IPS-18a (cell line): Measurements from ENCODE around the gene SLC27A3.
"Not testable (repeated sequence)": the region's sequence is repeated elsewhere in the genome, so short reads cannot be mapped to it uniquely, and the experiment has no call there.

Source experiments
- H3K27ac ChIP-seq: one replicate; pipeline ENCODE4 v1.5.1; 2013; ENCODE audit warnings: low read length
- H3K27me3 ChIP-seq: one replicate; pipeline ENCODE4 v1.6.1; 2013; ENCODE audit warnings: mild to moderate bottlenecking, low read length; ENCODE audit not compliant: control insufficient read depth, insufficient read depth
- H3K36me3 ChIP-seq: one replicate; pipeline ENCODE4 v1.6.1; 2013; ENCODE audit warnings: low read depth, low read length; ENCODE audit not compliant: control insufficient read depth
- H3K4me1 ChIP-seq: one replicate; pipeline ENCODE4 v1.6.1; 2013; ENCODE audit warnings: low read depth, low read length; ENCODE audit not compliant: control insufficient read depth
- H3K4me3 ChIP-seq: one replicate; pipeline ENCODE4 v1.5.1; 2013; ENCODE audit warnings: low read length
- H3K9ac ChIP-seq: one replicate; pipeline ENCODE4 v1.6.1; 2013; ENCODE audit warnings: mild to moderate bottlenecking, low read length, moderate library complexity
- H3K9me3 ChIP-seq: one replicate; pipeline ENCODE4 v1.6.1; 2013; ENCODE audit warnings: low read depth, low read length; ENCODE audit not compliant: control insufficient read depth

The SLC27A3 gene

DNA sequence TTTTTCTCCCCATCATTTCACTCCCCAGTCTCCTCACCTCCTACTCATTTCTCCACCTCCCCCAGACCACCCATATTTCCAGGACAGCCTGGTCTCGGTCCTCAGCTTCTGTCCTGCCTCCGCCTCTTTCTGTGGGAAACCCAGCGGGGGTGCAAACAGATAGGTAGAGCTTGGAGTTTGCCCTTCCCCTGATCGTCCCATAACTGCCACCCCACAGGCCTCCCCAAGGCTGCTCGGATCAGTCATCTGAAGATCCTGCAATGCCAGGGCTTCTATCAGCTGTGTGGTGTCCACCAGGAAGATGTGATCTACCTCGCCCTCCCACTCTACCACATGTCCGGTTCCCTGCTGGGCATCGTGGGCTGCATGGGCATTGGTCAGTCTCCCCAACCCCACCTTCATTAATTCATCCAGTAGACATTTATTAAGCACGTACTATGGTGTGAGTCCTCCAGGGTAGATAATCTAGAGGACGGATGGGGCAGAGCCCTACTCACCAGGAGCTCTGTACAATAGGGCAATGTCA, 1.7 kb downstream of the SLC27A3 start:
- peaks cover 17% of the 10 kb centered on the region for H3K36me3 ChIP-seq
- H3K9me3 ChIP-seq = no peaks in the 10 kb centered on the region
- no peaks in the 10 kb centered on the region for H3K27me3 ChIP-seq
- H3K4me1 ChIP-seq = peaks cover 7% of the 10 kb centered on the region
- no peak overlapping the region for H3K27ac ChIP-seq
- no peak overlapping the region for H3K4me3 ChIP-seq
- no peak overlapping the region for H3K9ac ChIP-seq

- no peak overlapping the region for H3K9ac ChIP-seq
- peaks cover 12% of the 10 kb centered on the region for H3K36me3 ChIP-seq
- no peak overlapping the region for H3K27ac ChIP-seq
- no peak overlapping the region for H3K4me3 ChIP-seq
- H3K27me3 ChIP-seq = no peaks in the 10 kb centered on the region
- peaks cover 7% of the 10 kb centered on the region for H3K4me1 ChIP-seq
- no peaks in the 10 kb centered on the region for H3K9me3 ChIP-seq
Observed at GRCh38 chr1:153777648-153778047, 2.4 kb downstream of the SLC27A3 start.

DNA sequence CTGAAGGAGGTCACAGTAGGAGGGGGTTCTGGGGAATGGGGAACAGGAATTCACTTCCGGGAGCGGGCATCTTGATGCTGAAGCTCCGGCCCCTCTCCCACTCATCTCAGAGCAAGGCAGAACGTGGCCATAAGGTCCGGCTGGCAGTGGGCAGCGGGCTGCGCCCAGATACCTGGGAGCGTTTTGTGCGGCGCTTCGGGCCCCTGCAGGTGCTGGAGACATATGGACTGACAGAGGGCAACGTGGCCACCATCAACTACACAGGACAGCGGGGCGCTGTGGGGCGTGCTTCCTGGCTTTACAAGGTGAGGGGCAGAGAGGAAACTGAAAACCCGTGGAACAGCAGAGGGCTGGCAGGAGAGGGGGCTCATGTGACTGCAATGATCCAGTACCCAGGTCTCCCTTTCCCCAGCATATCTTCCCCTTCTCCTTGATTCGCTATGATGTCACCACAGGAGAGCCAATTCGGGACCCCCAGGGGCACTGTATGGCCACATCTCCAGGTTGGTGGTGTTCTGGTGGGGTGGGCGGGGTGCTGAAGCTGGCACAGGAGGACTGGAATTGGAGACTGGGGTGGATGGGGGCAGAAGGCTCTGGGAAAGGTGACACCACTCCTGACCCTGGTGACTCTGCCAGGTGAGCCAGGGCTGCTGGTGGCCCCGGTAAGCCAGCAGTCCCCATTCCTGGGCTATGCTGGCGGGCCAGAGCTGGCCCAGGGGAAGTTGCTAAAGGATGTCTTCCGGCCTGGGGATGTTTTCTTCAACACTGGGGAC, 3.0 kb downstream of the SLC27A3 start:
- no peak overlapping the region for H3K27ac ChIP-seq

DNA sequence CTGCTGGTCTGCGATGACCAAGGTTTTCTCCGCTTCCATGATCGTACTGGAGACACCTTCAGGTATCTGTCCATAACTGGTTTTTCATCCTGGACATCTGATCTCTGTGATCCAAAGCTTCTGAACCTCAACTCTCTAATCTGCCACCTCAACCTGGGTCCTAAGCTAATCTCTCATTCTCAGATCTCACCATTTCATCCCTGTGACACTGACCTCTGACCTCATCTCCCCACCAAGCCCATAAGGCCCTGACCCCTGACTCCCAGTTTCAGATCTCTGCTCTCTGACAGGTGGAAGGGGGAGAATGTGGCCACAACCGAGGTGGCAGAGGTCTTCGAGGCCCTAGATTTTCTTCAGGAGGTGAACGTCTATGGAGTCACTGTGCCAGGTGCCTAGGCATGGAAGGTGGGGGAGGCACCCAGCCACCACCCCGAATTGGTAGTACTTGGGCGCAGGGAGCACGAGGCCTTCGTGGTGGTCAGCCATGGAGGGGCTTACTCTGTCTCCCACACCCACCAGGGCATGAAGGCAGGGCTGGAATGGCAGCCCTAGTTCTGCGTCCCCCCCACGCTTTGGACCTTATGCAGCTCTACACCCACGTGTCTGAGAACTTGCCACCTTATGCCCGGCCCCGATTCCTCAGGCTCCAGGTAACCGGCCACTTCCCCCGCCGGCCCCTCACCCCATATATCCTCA, 3.8 kb downstream of the SLC27A3 start:
- Histone ChIP-seq H3K4me3 (no peak overlapping the region), H3K27me3 (no peaks in the 10 kb centered on the region), H3K27ac (no peak overlapping the region), H3K36me3 (peaks cover 3% of the 10 kb centered on the region), H3K4me1 (peaks cover 11% of the 10 kb centered on the region), H3K9me3 (no peaks in the 10 kb centered on the region), H3K9ac (no peak overlapping the region)

More for the DNA sequence above, 3.0 kb downstream of the SLC27A3 start:
- H3K4me3 ChIP-seq = no peak overlapping the region
- H3K9me3 ChIP-seq = no peaks in the 10 kb centered on the region
- peaks cover 11% of the 10 kb centered on the region for H3K4me1 ChIP-seq
- no peaks in the 10 kb centered on the region for H3K27me3 ChIP-seq
- peaks cover 6% of the 10 kb centered on the region for H3K36me3 ChIP-seq
- H3K9ac ChIP-seq = no peak overlapping the region

DNA sequence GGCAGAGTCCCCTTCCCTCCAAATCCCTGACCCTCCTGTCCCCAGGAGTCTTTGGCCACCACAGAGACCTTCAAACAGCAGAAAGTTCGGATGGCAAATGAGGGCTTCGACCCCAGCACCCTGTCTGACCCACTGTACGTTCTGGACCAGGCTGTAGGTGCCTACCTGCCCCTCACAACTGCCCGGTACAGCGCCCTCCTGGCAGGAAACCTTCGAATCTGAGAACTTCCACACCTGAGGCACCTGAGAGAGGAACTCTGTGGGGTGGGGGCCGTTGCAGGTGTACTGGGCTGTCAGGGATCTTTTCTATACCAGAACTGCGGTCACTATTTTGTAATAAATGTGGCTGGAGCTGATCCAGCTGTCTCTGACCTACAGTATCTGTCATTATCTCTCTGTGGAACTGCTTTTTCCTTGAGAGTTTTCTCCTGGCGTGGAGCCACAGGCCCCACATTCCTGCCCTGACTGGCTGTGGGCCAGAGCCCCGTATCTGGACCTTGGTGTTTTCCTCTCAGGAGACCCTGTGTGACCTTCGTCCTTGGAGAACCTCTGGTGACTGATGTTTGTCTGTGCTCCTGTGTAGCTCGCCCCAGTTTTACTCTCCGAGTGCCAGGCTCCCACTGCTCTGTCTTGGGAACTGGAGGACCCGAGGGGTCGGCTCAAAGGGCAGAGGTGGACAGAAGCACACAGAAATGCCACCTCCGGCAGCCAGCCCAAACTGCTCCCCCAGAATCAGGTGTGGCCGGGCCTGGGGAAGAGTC, 4.8 kb downstream of the SLC27A3 start:
- Histone ChIP-seq H3K9me3 (no peaks in the 10 kb centered on the region), H3K36me3 (peaks cover 3% of the 10 kb centered on the region), H3K27me3 (no peaks in the 10 kb centered on the region), H3K27ac (no peak overlapping the region), H3K4me1 (peaks cover 8% of the 10 kb centered on the region), H3K9ac (no peak overlapping the region), H3K4me3 (no peak overlapping the region)

DNA sequence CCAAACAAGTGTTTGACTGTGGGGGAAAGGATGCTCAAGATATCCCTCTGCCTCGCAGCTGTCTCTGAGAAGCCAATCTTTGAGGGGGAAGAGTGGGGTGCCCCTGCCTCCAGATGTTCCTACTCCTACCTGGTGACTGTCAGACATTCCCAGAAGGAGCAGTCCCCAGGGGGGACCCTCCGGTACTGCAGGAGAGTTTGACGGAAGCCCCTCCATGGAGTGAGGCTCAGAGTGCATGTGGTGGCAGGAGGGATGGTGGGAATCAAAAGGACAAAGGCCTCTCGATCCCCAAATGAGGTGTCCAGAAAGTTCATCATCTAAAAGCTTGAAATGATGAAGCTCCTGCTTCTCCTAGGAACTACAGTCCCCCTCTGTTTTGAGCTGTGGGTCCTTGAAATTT, 5.3 kb downstream of the SLC27A3 start:
- no peak overlapping the region for H3K27ac ChIP-seq
- no peaks in the 10 kb centered on the region for H3K9me3 ChIP-seq
- H3K27me3 ChIP-seq = no peaks in the 10 kb centered on the region
- H3K36me3 ChIP-seq = peaks cover 3% of the 10 kb centered on the region
- H3K4me1 ChIP-seq = peaks cover 8% of the 10 kb centered on the region
- no peak overlapping the region for H3K9ac ChIP-seq
- no peak overlapping the region for H3K4me3 ChIP-seq

- not testable (repeated sequence) for H3K9me3 ChIP-seq, H3K4me1 ChIP-seq, H3K27ac ChIP-seq, H3K36me3 ChIP-seq, H3K9ac ChIP-seq, H3K27me3 ChIP-seq
- H3K4me3 ChIP-seq = peak overlapping the region; percentile 76
Observed at GRCh38 chr1:153782648-153783047, 7.4 kb downstream of the SLC27A3 start.

DNA sequence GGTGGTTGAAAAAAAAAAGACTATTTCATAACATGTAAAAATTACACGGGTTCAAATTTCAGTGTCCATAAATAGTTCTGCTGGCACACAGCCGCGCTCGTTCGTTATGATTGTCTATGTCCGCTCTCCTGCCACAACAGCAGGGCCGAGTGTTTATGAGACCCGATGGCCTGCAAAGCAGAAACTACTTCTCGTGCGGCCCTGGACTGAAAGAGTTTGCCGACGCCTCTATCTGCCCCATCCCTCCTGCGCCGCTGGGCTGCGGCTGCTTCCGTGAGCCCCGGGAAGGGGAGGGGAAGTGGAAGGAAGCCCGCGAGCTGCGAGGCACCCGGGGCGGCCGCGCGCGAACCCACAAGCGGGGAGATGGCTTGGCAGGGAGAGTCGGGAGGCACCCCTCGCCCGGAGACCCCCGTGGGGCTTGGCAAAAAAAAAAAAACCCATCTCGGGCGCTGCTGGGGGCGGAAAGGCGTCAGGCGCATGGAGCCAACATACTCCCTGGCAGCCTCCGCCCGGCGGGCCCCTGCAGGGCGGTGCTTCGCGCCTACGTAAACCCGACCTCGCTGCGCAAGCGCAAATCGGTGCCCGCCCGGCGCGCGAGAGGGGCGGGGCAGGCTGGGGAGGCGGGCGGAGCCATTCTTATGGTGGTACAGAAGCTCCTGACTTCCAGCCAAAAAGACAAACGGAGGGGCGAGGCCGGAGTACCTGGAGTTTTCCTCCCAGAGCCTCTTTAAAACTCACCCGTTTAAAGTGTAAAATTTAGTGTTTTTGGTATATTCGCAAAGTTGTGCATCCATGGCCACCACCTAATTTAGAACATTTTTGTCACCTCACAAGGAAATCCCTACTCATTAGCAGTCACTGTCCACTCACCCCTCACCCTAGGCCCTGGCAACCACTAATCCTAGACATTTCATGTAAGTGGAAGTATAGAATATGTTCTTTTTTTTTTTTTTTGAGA, 8.3 kb downstream of the SLC27A3 start:
- no peaks in the 10 kb centered on the region for H3K27me3 ChIP-seq
- peak overlapping the region; percentile 30 for H3K27ac ChIP-seq
- peaks cover 3% of the 10 kb centered on the region for H3K36me3 ChIP-seq
- H3K4me1 ChIP-seq = peaks cover 4% of the 10 kb centered on the region
- peak overlapping the region; percentile 76 for H3K4me3 ChIP-seq
- peak overlapping the region; percentile 77 for H3K9ac ChIP-seq
- H3K9me3 ChIP-seq = no peaks in the 10 kb centered on the region

DNA sequence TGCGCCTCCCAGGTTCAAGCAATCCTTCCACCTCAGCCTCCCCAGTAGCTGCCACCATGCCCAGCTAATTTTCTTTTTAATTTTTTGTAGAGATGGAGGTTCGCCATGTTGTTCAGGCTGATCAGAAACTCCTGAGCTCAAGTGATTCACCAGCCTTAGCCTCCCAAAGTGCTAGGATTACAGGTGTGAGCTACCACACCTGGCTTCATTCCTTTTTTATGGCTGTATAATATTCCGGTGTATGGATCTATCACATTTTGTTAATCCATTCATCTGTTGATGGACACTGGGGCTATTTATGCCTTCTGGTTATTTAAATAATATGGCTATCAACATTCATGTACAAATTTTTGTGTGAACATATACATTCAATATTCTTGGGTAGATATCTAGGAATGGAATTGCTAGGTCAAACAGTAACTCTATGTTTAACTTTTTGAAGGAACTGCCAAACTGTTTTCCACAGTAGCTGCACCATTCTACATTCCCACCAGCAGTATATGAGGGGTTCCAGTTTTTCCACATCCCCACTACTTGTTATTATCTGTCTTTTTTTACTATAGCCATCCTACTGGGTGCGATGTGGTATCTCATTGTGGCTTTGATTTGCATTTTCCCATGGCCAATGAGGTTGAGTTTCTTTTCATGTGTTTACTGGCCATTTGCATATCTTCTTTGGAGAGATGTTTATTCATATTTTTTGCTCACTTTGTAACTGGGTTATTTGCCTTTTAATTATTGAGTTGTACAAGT, 11.0 kb downstream of the SLC27A3 start:
- Histone ChIP-seq H3K4me1 (peaks cover 4% of the 10 kb centered on the region), H3K4me3 (no peak overlapping the region), H3K27me3 (no peaks in the 10 kb centered on the region), H3K9me3 (no peaks in the 10 kb centered on the region), H3K27ac (no peak overlapping the region), H3K9ac (no peak overlapping the region), H3K36me3 (no peaks in the 10 kb centered on the region)

DNA sequence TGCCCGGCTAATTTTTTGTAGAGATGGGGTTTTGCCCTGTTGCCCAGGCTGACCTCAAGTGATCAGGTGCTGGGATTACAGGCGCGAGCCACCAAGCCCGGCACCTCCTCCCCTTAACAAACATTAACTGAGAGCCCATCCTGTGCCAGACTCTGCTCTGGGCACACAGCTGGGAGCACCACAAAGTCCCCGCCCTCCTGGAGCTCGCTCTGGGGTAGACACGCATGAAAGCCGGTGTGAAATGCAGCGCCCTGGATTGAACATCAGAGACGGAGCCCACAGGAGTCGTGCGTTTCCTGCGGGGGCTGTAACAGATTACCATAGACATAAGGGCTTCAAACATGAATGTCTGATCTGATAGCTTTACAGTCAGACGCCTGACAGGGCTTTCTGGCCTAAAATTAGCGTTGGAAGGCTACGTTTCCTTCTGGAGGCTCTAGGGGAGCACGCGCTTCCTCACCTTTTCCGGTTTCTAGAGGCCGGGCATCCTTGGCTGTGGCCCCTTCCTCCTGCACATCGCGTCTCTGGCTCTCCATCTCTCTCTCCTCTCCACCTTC, 14.3 kb downstream of the SLC27A3 start:
- H3K9me3 ChIP-seq = no peaks in the 10 kb centered on the region
- no peaks in the 10 kb centered on the region for H3K36me3 ChIP-seq
- no peaks in the 10 kb centered on the region for H3K27me3 ChIP-seq
- H3K9ac ChIP-seq = no peak overlapping the region
- H3K4me3 ChIP-seq = no peak overlapping the region
- no peak overlapping the region for H3K27ac ChIP-seq
- H3K4me1 ChIP-seq = peaks cover 17% of the 10 kb centered on the region
